Testis (tissue), 2 donors: Measurements from ENCODE around the gene TGFBR2.

Experiments used
- POLR2A ChIP-seq: fragments of 450-650 bp; IDR thresholded peaks from one replicate; pipeline ENCODE4 v1.6.1; 2017; ENCODE audit warnings: antibody characterized with exemption, mild to moderate bottlenecking, moderate library complexity
- TF ChIP-seq, protein P1 (sequence below), 3 experiments: fragments of 450-650 bp in 2 of 3; fragments of 200-600 bp in 1 of 3; sonication (generic) in 1 of 3; IDR thresholded peaks; one replicate each; pipeline ENCODE4 v1.5.1; 2016 to 2019; ENCODE audit warnings: antibody characterized with exemption in 3 of 3, mild to moderate bottlenecking in 2 of 3, moderate library complexity in 1 of 3

DNA sequence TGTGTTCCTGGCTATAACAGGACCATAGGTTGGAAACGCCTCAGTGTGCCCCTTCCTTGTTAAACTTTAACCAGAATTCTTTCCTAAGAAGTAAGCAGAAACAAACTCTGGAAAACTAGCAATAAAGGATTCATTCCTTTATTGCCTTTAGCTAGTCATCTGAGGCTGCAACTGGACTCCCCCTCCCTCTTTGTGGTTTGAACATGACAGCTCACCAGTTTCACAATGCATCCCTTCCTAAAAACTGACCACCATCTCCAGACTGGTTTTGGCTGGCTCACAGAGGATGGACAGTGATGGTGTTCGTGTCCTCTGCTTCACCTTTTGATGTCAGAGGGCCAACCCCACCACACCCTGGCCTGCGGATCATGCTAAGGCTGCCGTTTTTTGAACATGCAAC, 27.9 kb upstream of the TGFBR2 start:
- TF ChIP-seq, protein P1, sequence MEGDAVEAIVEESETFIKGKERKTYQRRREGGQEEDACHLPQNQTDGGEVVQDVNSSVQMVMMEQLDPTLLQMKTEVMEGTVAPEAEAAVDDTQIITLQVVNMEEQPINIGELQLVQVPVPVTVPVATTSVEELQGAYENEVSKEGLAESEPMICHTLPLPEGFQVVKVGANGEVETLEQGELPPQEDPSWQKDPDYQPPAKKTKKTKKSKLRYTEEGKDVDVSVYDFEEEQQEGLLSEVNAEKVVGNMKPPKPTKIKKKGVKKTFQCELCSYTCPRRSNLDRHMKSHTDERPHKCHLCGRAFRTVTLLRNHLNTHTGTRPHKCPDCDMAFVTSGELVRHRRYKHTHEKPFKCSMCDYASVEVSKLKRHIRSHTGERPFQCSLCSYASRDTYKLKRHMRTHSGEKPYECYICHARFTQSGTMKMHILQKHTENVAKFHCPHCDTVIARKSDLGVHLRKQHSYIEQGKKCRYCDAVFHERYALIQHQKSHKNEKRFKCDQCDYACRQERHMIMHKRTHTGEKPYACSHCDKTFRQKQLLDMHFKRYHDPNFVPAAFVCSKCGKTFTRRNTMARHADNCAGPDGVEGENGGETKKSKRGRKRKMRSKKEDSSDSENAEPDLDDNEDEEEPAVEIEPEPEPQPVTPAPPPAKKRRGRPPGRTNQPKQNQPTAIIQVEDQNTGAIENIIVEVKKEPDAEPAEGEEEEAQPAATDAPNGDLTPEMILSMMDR (IDR thresholded peaks at IDR 0.05) = no peak
- no peak for TF ChIP-seq POLR2A
